HG02943 (cell line): ENCODE measurements around the gene HAUS2.
"Not testable (repeated sequence)": the region's sequence is repeated elsewhere in the genome, so short reads cannot be mapped to it uniquely, and the experiment has no call there.

Source experiments
- ATAC-seq: cut with Tn5 transposase; IDR thresholded peaks from one replicate; pipeline ENCODE4 v1.9.1; 2021; ENCODE audit warnings: mild to moderate bottlenecking, low read depth, moderate library complexity; ENCODE audit not compliant: unreplicated experiment

The HAUS2 gene

GRCh38 chr15:42575188-42576039 is 26.8 kb downstream of the HAUS2 start, which contains the start of gene STARD9:
STARD9 (plus strand) TSS chr15:42575606; CDS start chr15:42575716, 110 bp downstream.
- peak; percentile 89 for ATAC-seq

GRCh38 chr15:42576040-42576594 is 27.5 kb downstream of the HAUS2 start:
- ATAC-seq, result no peak

- ATAC-seq, result no peak
Measured at GRCh38 chr15:42576776-42577175, 28.1 kb downstream of the HAUS2 start.

- ATAC-seq, result no peak
Measured at GRCh38 chr15:42577514-42578031, 28.9 kb downstream of the HAUS2 start.

GRCh38 chr15:42578984-42579537 is 30.4 kb downstream of the HAUS2 start:
- no peak for ATAC-seq

- peak; percentile 68 for ATAC-seq
Measured at GRCh38 chr15:42581272-42581730, 32.7 kb downstream of the HAUS2 start.

- ATAC-seq, result no peak
Measured at GRCh38 chr15:42582569-42583375, 34.1 kb downstream of the HAUS2 start.

GRCh38 chr15:42584031-42584765 is 35.6 kb downstream of the HAUS2 start:
- no peak for ATAC-seq

GRCh38 chr15:42590619-42591237 is 42.1 kb downstream of the HAUS2 start:
- no peak for ATAC-seq

GRCh38 chr15:42591238-42591934 is 42.7 kb downstream of the HAUS2 start:
- ATAC-seq, result no peak

GRCh38 chr15:42592716-42593115 is 44.1 kb downstream of the HAUS2 start:
- no peak for ATAC-seq

- no peak for ATAC-seq
Measured at GRCh38 chr15:42593143-42593542, 44.5 kb downstream of the HAUS2 start.

- no peak for ATAC-seq
Measured at GRCh38 chr15:42594095-42594494, 45.5 kb downstream of the HAUS2 start.

- ATAC-seq, result no peak
Measured at GRCh38 chr15:42595626-42596240, 47.1 kb downstream of the HAUS2 start.

- not testable (repeated sequence) for ATAC-seq
Measured at GRCh38 chr15:42601316-42601715, 52.7 kb downstream of the HAUS2 start.

GRCh38 chr15:42602501-42602900 is 53.9 kb downstream of the HAUS2 start:
- ATAC-seq, result no peak

GRCh38 chr15:42603978-42604377 is 55.3 kb downstream of the HAUS2 start:
- no peak for ATAC-seq
